ENCODE results near the gene ACOX1.

Gene ACOX1

GRCh38 chr17:76009447-76009846 is 30.5 kb upstream of the ACOX1 start:
- no peak for DNase-seq (ENCODE audit: low read depth)
- no peak overlapping the region for H3K4me3 ChIP-seq (ENCODE audit: low read depth, low read length)

GRCh38 chr17:76008630-76009425 is 29.9 kb upstream of the ACOX1 start:
- H3K4me3 ChIP-seq (ENCODE audit: low read depth, low read length) = no peak overlapping the region
- DNase-seq (ENCODE audit: low read depth) = no peak

GRCh38 chr17:76008208-76008607 is 29.2 kb upstream of the ACOX1 start:
- no peak for DNase-seq (ENCODE audit: low read depth)
- H3K4me3 ChIP-seq (ENCODE audit: low read depth, low read length) = no peak overlapping the region

- H3K4me3 ChIP-seq (ENCODE audit: low read depth, low read length) = no peak overlapping the region
- DNase-seq (ENCODE audit: low read depth) = no peak
Observed at GRCh38 chr17:76007850-76008165, 28.8 kb upstream of the ACOX1 start.

GRCh38 chr17:76007131-76007849 is 28.3 kb upstream of the ACOX1 start:
- no peak overlapping the region for H3K4me3 ChIP-seq (ENCODE audit: low read depth, low read length)
- DNase-seq (ENCODE audit: low read depth) = no peak

GRCh38 chr17:76005263-76006149 is 26.5 kb upstream of the ACOX1 start:
- H3K4me3 ChIP-seq (ENCODE audit: low read depth, low read length) = no peak overlapping the region
- peak; percentile 51 for DNase-seq (ENCODE audit: low read depth)

GRCh38 chr17:76004750-76005262 is 25.8 kb upstream of the ACOX1 start:
- DNase-seq (ENCODE audit: low read depth) = no peak
- H3K4me3 ChIP-seq (ENCODE audit: low read depth, low read length) = no peak overlapping the region

- no peak overlapping the region for H3K4me3 ChIP-seq (ENCODE audit: low read depth, low read length)
- no peak for DNase-seq (ENCODE audit: low read depth)
Observed at GRCh38 chr17:76003915-76004314, 24.9 kb upstream of the ACOX1 start.

GRCh38 chr17:76002100-76002499 is 23.1 kb upstream of the ACOX1 start:
- no peak overlapping the region for H3K4me3 ChIP-seq (ENCODE audit: low read depth, low read length)
- DNase-seq (ENCODE audit: low read depth) = no peak

GRCh38 chr17:76000755-76001521 is 22.0 kb upstream of the ACOX1 start, which contains the start of gene CDK3:
Gene CDK3, plus strand, starts transcription at chr17:76000855. Its CDS starts 571 bp downstream, at chr17:76001426.
- H3K4me3 ChIP-seq (ENCODE audit: low read depth, low read length) = no peak within 1 kb of the TSS
- no peak for DNase-seq (ENCODE audit: low read depth)

GRCh38 chr17:76000016-76000754 is 21.2 kb upstream of the ACOX1 start:
- no peak overlapping the region for H3K4me3 ChIP-seq (ENCODE audit: low read depth, low read length)
- no peak for DNase-seq (ENCODE audit: low read depth)

GRCh38 chr17:75998327-75998795 is 19.4 kb upstream of the ACOX1 start:
- DNase-seq (ENCODE audit: low read depth) = no peak
- no peak overlapping the region for H3K4me3 ChIP-seq (ENCODE audit: low read depth, low read length)

- no peak overlapping the region for H3K4me3 ChIP-seq (ENCODE audit: low read depth, low read length)
- no peak for DNase-seq (ENCODE audit: low read depth)
Observed at GRCh38 chr17:75996665-75997590, 18.0 kb upstream of the ACOX1 start.

- no peak overlapping the region for H3K4me3 ChIP-seq (ENCODE audit: low read depth, low read length)
Observed at GRCh38 chr17:75995385-75995925, 16.5 kb upstream of the ACOX1 start.

GRCh38 chr17:75994802-75995370 is 15.9 kb upstream of the ACOX1 start:
- H3K4me3 ChIP-seq (ENCODE audit: low read depth, low read length) = no peak overlapping the region
- DNase-seq (ENCODE audit: low read depth) = no peak

More at GRCh38 chr17:75995385-75995925, 16.5 kb upstream of the ACOX1 start:
- DNase-seq (ENCODE audit: low read depth) = no peak

- no peak overlapping the region for H3K4me3 ChIP-seq (ENCODE audit: low read depth, low read length)
- no peak for DNase-seq (ENCODE audit: low read depth)
Observed at GRCh38 chr17:75991396-75991795, 12.4 kb upstream of the ACOX1 start.

GRCh38 chr17:75987041-75987440 is 8.1 kb upstream of the ACOX1 start:
- DNase-seq (ENCODE audit: low read depth) = no peak

More at GRCh38 chr17:75987041-75987440, 8.1 kb upstream of the ACOX1 start:
- H3K4me3 ChIP-seq (ENCODE audit: low read depth, low read length) = no peak overlapping the region
